Neutrophil (primary cell): ENCODE results near the gene ZNF865.

ENCODE experiments used
- H3K27ac ChIP-seq: fragments of 200-600 bp; sonication (generic); 2 replicates; pipeline ENCODE4 v1.5.1; 2016; ENCODE audit warnings: mild to moderate bottlenecking, moderate library complexity
- H3K27me3 ChIP-seq: fragments of 200-600 bp; sonication (generic); 2 replicates; pipeline ENCODE4 v1.6.0; 2016; ENCODE audit warnings: mild to moderate bottlenecking
- H3K36me3 ChIP-seq: fragments of 200-600 bp; sonication (generic); 2 replicates; pipeline ENCODE4 v1.5.1; 2017
- H3K4me1 ChIP-seq, 2 experiments: fragments of 200-600 bp in 1 of 2; sonication (generic) in 1 of 2; 1 replicate in 1 of 2; 2 replicates in 1 of 2; pipeline versions ENCODE4 v1.5.1 to v1.6.1; 2013 to 2016; ENCODE audit warnings: low read depth in 1 of 2, low read length in 1 of 2, mild to moderate bottlenecking in 1 of 2, moderate library complexity in 1 of 2; ENCODE audit not compliant: control insufficient read depth in 1 of 2, insufficient read depth in 1 of 2
- H3K4me3 ChIP-seq, 2 experiments: fragments of 200-600 bp in 1 of 2; sonication (generic) in 1 of 2; 1 replicate in 1 of 2; 2 replicates in 1 of 2; pipeline ENCODE4 v1.5.1; 2013 to 2016; ENCODE audit warnings: low read depth in 1 of 2, low read length in 1 of 2, mild to moderate bottlenecking in 1 of 2, moderate library complexity in 1 of 2
- H3K9me3 ChIP-seq: fragments of 200-600 bp; sonication (generic); 2 replicates; pipeline ENCODE4 v1.5.1; 2016
- CTCF ChIP-seq: fragments of 200-600 bp; sonication (generic); IDR thresholded peaks from 2 replicates; pipeline ENCODE4 v1.5.1; 2016; ENCODE audit warnings: antibody characterized with exemption

ZNF865 gene

DNA sequence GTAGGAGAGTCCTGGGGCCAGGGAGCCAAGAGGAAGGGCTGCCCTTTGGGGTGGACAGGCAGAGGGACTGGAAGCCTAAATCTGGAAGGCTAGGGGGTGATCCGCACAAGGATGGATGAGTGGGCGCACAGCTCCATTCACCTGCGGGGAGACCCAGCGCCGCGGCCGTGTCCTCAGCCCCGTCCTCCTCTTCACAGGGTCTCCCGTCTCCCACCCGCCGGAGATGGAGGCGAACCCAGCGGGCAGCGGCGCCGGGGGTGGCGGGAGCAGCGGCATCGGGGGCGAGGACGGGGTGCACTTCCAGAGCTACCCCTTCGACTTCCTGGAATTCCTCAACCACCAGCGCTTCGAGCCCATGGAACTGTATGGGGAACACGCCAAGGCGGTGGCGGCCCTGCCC lies 7.9 kb downstream of the ZNF865 start:
- no peak overlapping the region for H3K4me3 ChIP-seq
- TF ChIP-seq CTCF, result no peak
- H3K36me3 ChIP-seq, result peaks cover 56% of the 10 kb centered on the region
- H3K9me3 ChIP-seq, result no peaks in the 10 kb centered on the region
- H3K27me3 ChIP-seq, result no peaks in the 10 kb centered on the region
- H3K27ac ChIP-seq, result peak overlapping the region; percentile 67
- peaks cover 55 to 64% of the 10 kb centered on the region in 2 experiments for H3K4me1 ChIP-seq

- Histone ChIP-seq H3K9me3 (no peaks in the 10 kb centered on the region), H3K27me3 (no peaks in the 10 kb centered on the region), H3K4me3 (no peak overlapping the region), H3K4me1 (peaks cover 55 to 64% of the 10 kb centered on the region in 2 experiments), H3K27ac (no peak overlapping the region), H3K36me3 (peaks cover 56% of the 10 kb centered on the region)
- TF ChIP-seq CTCF, result no peak
Observed at GRCh38 chr19:55613930-55614710, 8.7 kb downstream of the ZNF865 start.

- H3K27ac ChIP-seq, result no peak overlapping the region
- peaks cover 56% of the 10 kb centered on the region for H3K36me3 ChIP-seq
- no peak for TF ChIP-seq CTCF
- peaks cover 55 to 64% of the 10 kb centered on the region in 2 experiments for H3K4me1 ChIP-seq
- H3K4me3 ChIP-seq, result no peak overlapping the region
- H3K27me3 ChIP-seq, result no peaks in the 10 kb centered on the region
- no peaks in the 10 kb centered on the region for H3K9me3 ChIP-seq
Observed at GRCh38 chr19:55614711-55615542, 9.5 kb downstream of the ZNF865 start.

DNA sequence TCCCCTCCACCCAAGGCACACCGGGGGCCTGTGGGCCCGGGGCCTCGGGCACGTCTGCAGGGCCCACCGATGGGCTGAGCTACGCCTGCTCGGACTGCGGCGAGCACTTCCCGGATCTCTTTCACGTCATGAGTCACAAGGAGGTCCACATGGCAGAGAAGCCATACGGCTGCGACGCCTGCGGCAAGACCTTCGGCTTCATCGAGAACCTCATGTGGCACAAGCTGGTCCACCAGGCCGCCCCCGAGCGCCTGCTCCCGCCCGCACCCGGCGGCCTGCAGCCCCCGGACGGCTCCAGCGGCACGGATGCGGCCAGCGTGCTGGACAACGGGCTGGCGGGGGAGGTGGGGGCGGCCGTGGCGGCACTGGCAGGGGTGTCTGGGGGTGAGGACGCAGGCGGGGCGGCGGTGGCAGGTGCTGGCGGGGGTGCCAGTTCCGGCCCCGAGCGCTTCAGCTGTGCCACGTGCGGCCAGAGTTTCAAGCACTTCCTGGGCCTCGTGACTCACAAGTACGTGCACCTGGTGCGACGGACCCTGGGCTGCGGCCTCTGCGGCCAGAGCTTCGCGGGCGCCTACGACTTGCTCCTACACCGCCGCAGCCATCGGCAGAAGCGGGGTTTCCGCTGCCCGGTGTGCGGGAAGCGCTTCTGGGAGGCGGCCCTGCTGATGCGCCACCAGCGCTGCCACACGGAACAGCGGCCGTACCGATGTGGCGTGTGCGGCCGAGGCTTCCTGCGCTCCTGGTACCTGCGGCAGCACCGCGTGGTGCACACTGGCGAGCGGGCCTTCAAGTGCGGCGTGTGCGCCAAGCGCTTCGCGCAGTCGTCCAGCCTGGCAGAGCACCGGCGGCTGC lies 10.3 kb downstream of the ZNF865 start:
- Histone ChIP-seq H3K9me3 (no peaks in the 10 kb centered on the region), H3K36me3 (peaks cover 50% of the 10 kb centered on the region), H3K27ac (no peak overlapping the region), H3K4me3 (no peak overlapping the region), H3K27me3 (no peaks in the 10 kb centered on the region), H3K4me1 (peaks cover 55 to 64% of the 10 kb centered on the region in 2 experiments)
- no peak for TF ChIP-seq CTCF

- no peak for TF ChIP-seq CTCF
- H3K4me1 ChIP-seq, result peaks cover 55 to 64% of the 10 kb centered on the region in 2 experiments
- H3K27ac ChIP-seq, result peak overlapping the region; percentile 66
- no peaks in the 10 kb centered on the region for H3K9me3 ChIP-seq
- peaks cover 45% of the 10 kb centered on the region for H3K36me3 ChIP-seq
- no peaks in the 10 kb centered on the region for H3K27me3 ChIP-seq
- H3K4me3 ChIP-seq, result no peak overlapping the region
Observed at GRCh38 chr19:55616395-55616875, 11.0 kb downstream of the ZNF865 start.
